ENCODE measurements around the gene HCLS1.
"Not testable (repeated sequence)": the region's sequence is repeated elsewhere in the genome, so short reads cannot be mapped to it uniquely, and the experiment has no call there.

Gene HCLS1

GRCh38 chr3:121660356-121661171 is at the start of gene HCLS1:
TSS of gene HCLS1 (minus strand) at chr3:121660903. CDS start at chr3:121658347, 2,556 bp downstream.
- no peak for DNase-seq

GRCh38 chr3:121710347-121710746 is 49.6 kb upstream of the HCLS1 start:
- no peak for DNase-seq

GRCh38 chr3:121707531-121708273 is 47.0 kb upstream of the HCLS1 start:
- no peak for DNase-seq

- DNase-seq: no peak
Observed at GRCh38 chr3:121705541-121705940, 44.8 kb upstream of the HCLS1 start.

- DNase-seq: no peak
Observed at GRCh38 chr3:121703973-121704372, 43.3 kb upstream of the HCLS1 start.

- DNase-seq: no peak
Observed at GRCh38 chr3:121698901-121699300, 38.2 kb upstream of the HCLS1 start.

GRCh38 chr3:121698476-121698875 is 37.8 kb upstream of the HCLS1 start:
- no peak for DNase-seq

GRCh38 chr3:121696186-121696585 is 35.5 kb upstream of the HCLS1 start:
- no peak for DNase-seq

GRCh38 chr3:121692010-121692699 is 31.5 kb upstream of the HCLS1 start:
- no peak for DNase-seq

GRCh38 chr3:121690777-121691405 is 30.2 kb upstream of the HCLS1 start:
- DNase-seq: no peak

- not testable (repeated sequence) for DNase-seq
Observed at GRCh38 chr3:121688747-121689146, 28.0 kb upstream of the HCLS1 start.

- DNase-seq: no peak
Observed at GRCh38 chr3:121681792-121682191, 21.1 kb upstream of the HCLS1 start.

GRCh38 chr3:121677141-121677540 is 16.4 kb upstream of the HCLS1 start:
- DNase-seq: no peak

GRCh38 chr3:121670676-121671075 is 10.0 kb upstream of the HCLS1 start:
- no peak for DNase-seq

- no peak for DNase-seq
Observed at GRCh38 chr3:121667333-121667732, 6.6 kb upstream of the HCLS1 start.

GRCh38 chr3:121665488-121665887 is 4.8 kb upstream of the HCLS1 start:
- DNase-seq: no peak

- no peak for DNase-seq
Observed at GRCh38 chr3:121663171-121663847, 2.6 kb upstream of the HCLS1 start.

- no peak for DNase-seq
Observed at GRCh38 chr3:121662742-121663141, 2.0 kb upstream of the HCLS1 start.

- DNase-seq: no peak
Observed at GRCh38 chr3:121661376-121661775, 673 bp upstream of the HCLS1 start.

- no peak for DNase-seq
Observed at GRCh38 chr3:121659586-121659985, 1.1 kb downstream of the HCLS1 start.

GRCh38 chr3:121658716-121659435 is 1.8 kb downstream of the HCLS1 start:
- no peak for DNase-seq
